Sigmoid colon (tissue), 7 donors: ENCODE measurements around the gene PACRG. TPM values are rescaled to one million over a fixed set of nuclear protein-coding genes. Genes with fewer than 3 reads are reported as not detected.

Experiments used
- DNase-seq: peaks from one replicate; pipeline ENCODE4 v3.0.0-alpha.2; 2019
- H3K27ac ChIP-seq, 4 donors: fragments of 200-600 bp; sonication (generic); one replicate each; pipeline ENCODE4 v1.5.1; 2016 to 2019; ENCODE audit warnings: mild to moderate bottlenecking in 1 of 4
- H3K27me3 ChIP-seq, 3 donors: fragments of 200-600 bp; sonication (generic); one replicate each; pipeline ENCODE4 v1.5.1; 2019; ENCODE audit warnings: mild to moderate bottlenecking in 1 of 3
- H3K36me3 ChIP-seq, 4 donors: fragments of 200-600 bp; sonication (generic); one replicate each; pipeline ENCODE4 v1.5.1; 2016 to 2019
- H3K4me1 ChIP-seq, 4 donors: fragments of 200-600 bp; sonication (generic); one replicate each; pipeline ENCODE4 v1.5.1; 2017 to 2019
- H3K4me3 ChIP-seq, 4 donors: fragments of 200-600 bp; sonication (generic); one replicate each; pipeline ENCODE4 v1.5.1; 2017 to 2019; ENCODE audit warnings: mild to moderate bottlenecking in 2 of 4, moderate library complexity in 1 of 4
- H3K9me3 ChIP-seq, 4 donors: fragments of 200-600 bp in 3 of 4; sonication (generic) in 3 of 4; one replicate each; pipeline versions ENCODE4 v1.5.1 to v1.6.1; 2013 to 2019
- EP300 ChIP-seq, 4 donors: sonication (generic); formaldehyde crosslinking; IDR thresholded peaks; one replicate each; pipeline ENCODE4 v1.6.1; 2017; ENCODE audit warnings: antibody characterized with exemption in 4 of 4
- POLR2A ChIP-seq, 2 donors: fragments of 450-650 bp; IDR thresholded peaks; one replicate each; pipeline ENCODE4 v1.6.1; 2016; ENCODE audit warnings: antibody characterized with exemption in 2 of 2, mild to moderate bottlenecking in 2 of 2, moderate library complexity in 2 of 2
- POLR2AphosphoS5 ChIP-seq, 4 donors: sonication (generic); formaldehyde crosslinking; IDR thresholded peaks; one replicate each; pipeline ENCODE4 v1.6.1; 2017; ENCODE audit warnings: antibody characterized with exemption in 4 of 4
- WGBS, 2 donors: extraction: QIAGEN DNeasy Blood & Tissue Kit; methylation state at CpG; one replicate each; pipeline ENCODE4 v1.1.7; 2013; 5-methylcytosine and 5-hydroxymethylcytosine counted together
- intact Hi-C: fragments of 100-400 bp; cut with DNase I; formaldehyde crosslinking; loops from one replicate; pipeline ENCODE4 v1.15.1; 2023
- polyA plus RNA-seq, 3 donors: library from polyadenylated mRNA; stranded (reverse); fragments of 200-250 nt; gene quantifications; one replicate each; pipeline ENCODE4 v1.2.3, GENCODE V29; 2013
- total RNA-seq, 4 donors: library from RNA; depleted of rRNA; stranded (reverse); fragments of >200 nt; gene quantifications; one replicate each; pipeline ENCODE4 v1.1.0, GENCODE V29; 2016
- TF ChIP-seq, protein P1 (sequence below), 4 experiments: fragments of 450-650 bp in 3 of 4; fragments of 200-600 bp in 1 of 4; IDR thresholded peaks; one replicate each; pipeline ENCODE4 v1.5.1; 2016 to 2019; ENCODE audit warnings: antibody characterized with exemption in 4 of 4, mild to moderate bottlenecking in 3 of 4, moderate library complexity in 2 of 4
- donor health status: healthy with polysubstance abuse.
- donor health status: Bipolar disorder and iron deficiency.
- donor health status: healthy.

Gene PACRG
- total and polyA plus RNA-seq, 7 donors = 0.12 to 6.9 (median 0.95) TPM; not detected in 2

- no peak overlapping the region for H3K4me3 ChIP-seq
- H3K36me3 ChIP-seq = no peaks in the 10 kb centered on the region
- no peak for DNase-seq
- H3K9me3 ChIP-seq = peaks cover 2 to 7% (median 3%) of the 10 kb centered on the region in 4 donors
- 81 to 89% methylated on average over 11 of the region's 11 CpGs for WGBS, 2 donors
- H3K27me3 ChIP-seq = no peaks in the 10 kb centered on the region
- no peaks in the 10 kb centered on the region for H3K4me1 ChIP-seq
- TF ChIP-seq EP300 (IDR thresholded peaks at IDR 0.05) (no peak), POLR2A (IDR thresholded peaks at IDR 0.05) (no peak), POLR2AphosphoS5 (IDR thresholded peaks at IDR 0.05) (no peak)
- TF ChIP-seq, protein P1, sequence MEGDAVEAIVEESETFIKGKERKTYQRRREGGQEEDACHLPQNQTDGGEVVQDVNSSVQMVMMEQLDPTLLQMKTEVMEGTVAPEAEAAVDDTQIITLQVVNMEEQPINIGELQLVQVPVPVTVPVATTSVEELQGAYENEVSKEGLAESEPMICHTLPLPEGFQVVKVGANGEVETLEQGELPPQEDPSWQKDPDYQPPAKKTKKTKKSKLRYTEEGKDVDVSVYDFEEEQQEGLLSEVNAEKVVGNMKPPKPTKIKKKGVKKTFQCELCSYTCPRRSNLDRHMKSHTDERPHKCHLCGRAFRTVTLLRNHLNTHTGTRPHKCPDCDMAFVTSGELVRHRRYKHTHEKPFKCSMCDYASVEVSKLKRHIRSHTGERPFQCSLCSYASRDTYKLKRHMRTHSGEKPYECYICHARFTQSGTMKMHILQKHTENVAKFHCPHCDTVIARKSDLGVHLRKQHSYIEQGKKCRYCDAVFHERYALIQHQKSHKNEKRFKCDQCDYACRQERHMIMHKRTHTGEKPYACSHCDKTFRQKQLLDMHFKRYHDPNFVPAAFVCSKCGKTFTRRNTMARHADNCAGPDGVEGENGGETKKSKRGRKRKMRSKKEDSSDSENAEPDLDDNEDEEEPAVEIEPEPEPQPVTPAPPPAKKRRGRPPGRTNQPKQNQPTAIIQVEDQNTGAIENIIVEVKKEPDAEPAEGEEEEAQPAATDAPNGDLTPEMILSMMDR (IDR thresholded peaks at IDR 0.05) = no peak
- intact Hi-C loops = no loop called here
- H3K27ac ChIP-seq = no peak overlapping the region
These were observed 479.9 kb downstream of the PACRG start for GRCh38 chr6:163207431-163208383.

- Histone ChIP-seq H3K27ac (no peak overlapping the region), H3K4me3 (no peak overlapping the region), H3K36me3 (no peaks in the 10 kb centered on the region), H3K27me3 (no peaks in the 10 kb centered on the region), H3K9me3 (peaks cover 2 to 7% (median 3%) of the 10 kb centered on the region in 4 donors), H3K4me1 (no peaks in the 10 kb centered on the region)
- TF ChIP-seq POLR2A (IDR thresholded peaks at IDR 0.05) = no peak
- no peak for TF ChIP-seq POLR2AphosphoS5 (IDR thresholded peaks at IDR 0.05)
- no peak for TF ChIP-seq EP300 (IDR thresholded peaks at IDR 0.05)
- TF ChIP-seq, protein P1 (IDR thresholded peaks at IDR 0.05) = no peak
- intact Hi-C loops = no loop called here
- WGBS, 2 donors = 55 to 78% methylated on average over 4 of the region's 4 CpGs
- no peak for DNase-seq
These were observed 481.2 kb downstream of the PACRG start for GRCh38 chr6:163209005-163209404.

GRCh38 chr6:163212123-163212522, 484.3 kb downstream of the PACRG start:
- H3K4me1 ChIP-seq = no peaks in the 10 kb centered on the region
- H3K27ac ChIP-seq = no peak overlapping the region
- no peaks in the 10 kb centered on the region for H3K36me3 ChIP-seq
- intact Hi-C loops = no loop called here
- 89 to 91% methylated on average over 1 of the region's 1 CpG for WGBS, 2 donors
- H3K27me3 ChIP-seq = no peaks in the 10 kb centered on the region
- H3K4me3 ChIP-seq = no peak overlapping the region
- DNase-seq = no peak
- TF ChIP-seq, protein P1 (IDR thresholded peaks at IDR 0.05) = no peak
- no peak for TF ChIP-seq EP300 (IDR thresholded peaks at IDR 0.05)
- TF ChIP-seq POLR2A (IDR thresholded peaks at IDR 0.05) = no peak
- no peak for TF ChIP-seq POLR2AphosphoS5 (IDR thresholded peaks at IDR 0.05)
- H3K9me3 ChIP-seq = peaks cover 0 to 7% (median 3%) of the 10 kb centered on the region in 4 donors

DNA sequence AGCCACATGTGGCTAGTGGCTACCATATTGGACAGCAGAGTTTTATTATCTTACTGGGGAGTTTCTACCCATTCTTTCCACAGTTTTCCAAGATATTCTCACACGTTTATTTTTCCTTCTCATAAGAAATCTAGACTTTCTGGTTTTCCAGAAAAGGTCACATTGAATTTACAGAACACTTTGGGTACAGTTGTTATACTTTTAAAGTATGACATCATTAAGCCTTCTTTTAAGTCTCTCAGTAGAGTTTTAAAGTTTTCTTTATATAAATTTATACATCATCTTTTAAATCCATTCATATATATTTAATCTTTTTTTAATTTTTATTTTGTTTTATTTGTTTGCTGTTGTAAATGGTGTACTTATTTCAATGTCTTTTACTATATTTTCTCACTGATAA, 486.5 kb downstream of the PACRG start:
- H3K27ac ChIP-seq = no peak overlapping the region
- DNase-seq = no peak
- peaks cover 0 to 7% (median 3%) of the 10 kb centered on the region in 4 donors for H3K9me3 ChIP-seq
- H3K36me3 ChIP-seq = no peaks in the 10 kb centered on the region
- WGBS, 2 donors = 74 to 82% methylated on average over 1 of the region's 1 CpG
- no peak overlapping the region for H3K4me3 ChIP-seq
- no peak for TF ChIP-seq POLR2AphosphoS5 (IDR thresholded peaks at IDR 0.05)
- no peak for TF ChIP-seq EP300 (IDR thresholded peaks at IDR 0.05)
- TF ChIP-seq, protein P1 (IDR thresholded peaks at IDR 0.05) = no peak
- no peak for TF ChIP-seq POLR2A (IDR thresholded peaks at IDR 0.05)
- no peaks in the 10 kb centered on the region for H3K4me1 ChIP-seq
- intact Hi-C loops = no loop called here
- H3K27me3 ChIP-seq = no peaks in the 10 kb centered on the region
